Renal pelvis (tissue), 4 donors: ENCODE measurements around the gene CEP120. TPM values are rescaled to one million over a fixed set of nuclear protein-coding genes. Genes with fewer than 3 reads are reported as not detected.

Experiments used
- DNase-seq: peaks from one replicate; pipeline ENCODE4 v3.0.0-alpha.2; 2013
- polyA plus RNA-seq, 3 donors: library from polyadenylated mRNA; unstranded; fragments of 120-200 nt; gene quantifications; one replicate each; pipeline ENCODE4 v1.2.1, GENCODE V29; 2013; ENCODE audit not compliant: insufficient read length in 3 of 3

CEP120 gene
- polyA plus RNA-seq, 3 donors = 18.3 to 21.0 (median 19.7) TPM

DNA sequence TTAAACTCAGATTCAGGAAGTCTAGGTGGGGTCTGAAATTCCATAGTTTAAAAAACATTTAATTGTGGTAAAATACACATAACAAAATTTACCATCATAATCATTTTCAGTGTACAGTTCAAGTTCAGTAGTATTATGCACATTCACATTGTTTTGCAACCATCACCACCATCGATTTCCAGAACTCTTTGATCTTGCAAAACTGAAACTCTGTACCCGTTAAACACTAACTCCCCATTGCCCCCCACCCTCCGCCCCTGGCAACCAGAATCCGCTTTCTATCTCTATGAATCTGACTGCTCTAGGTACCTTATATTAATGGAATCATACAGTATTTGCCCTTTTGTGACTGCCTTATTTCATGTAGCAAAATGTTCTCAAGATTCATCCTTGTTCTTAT, 117.5 kb downstream of the CEP120 start:
- DNase-seq = no peak

DNA sequence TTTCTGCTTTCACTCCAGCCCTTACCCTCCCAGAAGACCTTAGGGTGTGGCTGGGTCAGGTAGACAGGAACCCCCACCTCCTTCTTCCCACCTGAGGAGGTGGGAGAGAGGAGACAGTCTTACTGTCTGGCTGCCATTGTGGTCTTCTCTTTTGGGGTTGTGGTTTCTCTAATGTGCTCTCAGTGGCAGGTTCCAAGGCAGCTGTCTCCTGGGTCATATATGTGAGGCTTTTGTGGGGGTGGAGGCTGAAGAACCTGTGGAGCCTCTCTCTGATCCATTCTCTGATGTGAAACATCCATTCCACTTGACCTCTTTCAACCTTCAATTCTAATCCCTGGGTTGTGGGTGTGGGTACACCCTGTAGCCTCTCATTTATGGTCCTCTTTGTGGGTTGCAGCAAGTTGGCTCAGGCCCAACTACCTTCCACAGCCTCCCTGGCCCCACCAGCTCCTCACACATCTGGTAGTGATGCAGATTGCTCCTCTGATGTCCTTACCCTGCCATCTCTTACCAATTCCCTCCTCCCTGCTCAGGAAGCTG, 118.4 kb downstream of the CEP120 start:
- no peak for DNase-seq

DNA sequence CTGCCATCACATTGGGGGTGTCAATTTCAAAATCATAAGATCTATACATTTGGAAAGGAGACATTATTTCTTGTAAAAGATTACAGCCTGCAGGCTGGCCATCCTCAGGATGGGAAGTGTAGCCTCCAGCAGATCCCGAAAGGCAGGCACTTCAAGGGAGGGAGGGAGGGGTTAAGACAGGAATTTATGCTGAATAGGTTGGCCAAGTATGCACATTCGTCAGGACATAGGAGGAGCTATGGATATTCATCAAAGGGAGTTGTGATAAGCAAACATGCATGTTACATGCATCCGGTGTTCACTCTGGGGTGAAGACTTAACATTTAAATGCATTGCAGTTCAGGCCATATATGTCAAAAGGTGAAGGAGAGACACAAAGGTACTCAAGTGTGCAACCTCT, 119.4 kb downstream of the CEP120 start:
- no peak for DNase-seq

DNA sequence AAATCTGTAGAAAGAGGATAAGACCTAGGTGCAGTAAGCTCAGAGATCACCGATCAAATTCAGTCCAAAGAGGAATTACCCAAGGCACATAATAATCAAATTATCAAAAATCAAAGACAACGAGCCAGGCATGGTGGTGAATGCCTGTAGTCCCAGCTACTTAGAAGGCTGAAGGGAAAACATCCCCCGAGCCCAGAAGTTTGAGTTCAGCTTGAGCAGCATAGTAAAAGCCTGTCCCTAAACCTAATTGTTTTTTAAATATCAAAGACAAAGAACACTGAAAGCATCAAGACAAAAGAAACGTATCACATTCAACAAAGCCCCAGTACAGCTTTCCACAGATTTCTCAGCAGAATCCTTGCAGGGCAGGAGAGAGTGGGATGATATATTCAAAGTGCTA, 122.9 kb downstream of the CEP120 start:
- no peak for DNase-seq

DNA sequence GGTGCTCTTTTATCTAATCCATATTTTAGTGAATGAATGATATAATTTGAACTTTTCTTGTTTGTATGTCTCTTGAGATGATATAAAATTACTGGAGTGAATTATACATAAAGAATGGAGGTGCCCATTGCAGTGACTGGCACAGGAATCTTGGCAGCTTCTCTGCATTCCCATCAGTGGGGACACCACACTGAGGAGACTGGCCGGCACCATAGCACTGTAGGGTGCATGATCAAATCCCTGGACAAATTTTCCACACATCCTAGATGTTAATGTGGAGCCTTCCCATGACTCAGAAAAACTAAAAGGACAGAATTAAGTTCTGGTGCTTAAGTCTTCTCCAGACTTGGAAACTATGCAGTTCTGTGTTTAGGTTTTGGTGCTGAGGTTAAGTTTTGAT, 124.1 kb downstream of the CEP120 start:
- DNase-seq = no peak

DNA sequence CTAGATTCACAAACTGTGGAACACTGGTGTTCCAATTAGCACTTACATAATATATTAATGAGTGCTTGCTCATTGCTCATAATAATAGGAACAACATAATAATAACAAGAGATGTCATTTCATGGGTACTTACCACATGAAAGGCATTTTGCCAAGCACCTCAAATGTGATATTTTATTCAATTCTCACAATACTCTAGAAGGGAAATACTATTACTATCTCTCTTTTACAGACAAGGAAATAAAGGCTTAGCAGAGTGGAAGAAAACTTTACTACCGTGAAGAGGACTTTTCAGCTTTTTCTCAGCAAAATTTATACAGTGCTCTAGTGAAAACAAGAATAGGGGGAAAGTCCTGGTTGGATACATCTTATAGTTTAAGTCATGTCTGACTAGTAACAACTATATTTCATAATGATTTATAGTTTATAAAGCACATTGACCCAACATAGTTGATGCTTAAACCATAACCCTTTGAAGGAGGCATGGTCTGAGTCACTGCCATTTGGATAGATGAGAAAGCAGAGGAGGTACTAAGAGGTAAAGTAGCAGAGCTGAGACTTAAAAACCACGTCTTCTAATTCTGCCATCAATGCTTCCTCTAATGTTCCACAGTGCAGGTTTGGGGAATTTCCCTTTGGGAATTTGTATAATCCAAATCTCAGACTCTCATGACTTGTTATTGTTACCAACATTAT, 124.7 kb downstream of the CEP120 start:
- DNase-seq = no peak

DNA sequence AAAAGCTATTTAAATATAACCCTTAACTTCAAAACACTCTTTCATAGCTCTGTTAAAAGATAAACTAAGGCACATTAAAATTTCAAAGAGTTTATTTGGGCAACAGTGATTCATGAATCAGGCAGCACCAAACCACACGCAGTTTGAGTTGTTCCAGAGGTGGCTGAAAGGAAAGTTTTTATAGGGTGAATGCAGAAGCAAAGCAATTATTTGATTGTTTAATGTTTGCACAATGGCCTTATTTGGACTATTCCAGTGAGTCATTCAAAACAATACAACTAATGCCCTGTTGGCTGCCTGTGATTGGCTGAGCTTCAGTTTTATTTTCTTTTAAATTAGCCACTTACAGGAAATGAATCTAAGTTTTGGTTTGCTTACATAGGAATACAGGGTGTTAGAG, 125.3 kb downstream of the CEP120 start:
- DNase-seq = no peak

DNA sequence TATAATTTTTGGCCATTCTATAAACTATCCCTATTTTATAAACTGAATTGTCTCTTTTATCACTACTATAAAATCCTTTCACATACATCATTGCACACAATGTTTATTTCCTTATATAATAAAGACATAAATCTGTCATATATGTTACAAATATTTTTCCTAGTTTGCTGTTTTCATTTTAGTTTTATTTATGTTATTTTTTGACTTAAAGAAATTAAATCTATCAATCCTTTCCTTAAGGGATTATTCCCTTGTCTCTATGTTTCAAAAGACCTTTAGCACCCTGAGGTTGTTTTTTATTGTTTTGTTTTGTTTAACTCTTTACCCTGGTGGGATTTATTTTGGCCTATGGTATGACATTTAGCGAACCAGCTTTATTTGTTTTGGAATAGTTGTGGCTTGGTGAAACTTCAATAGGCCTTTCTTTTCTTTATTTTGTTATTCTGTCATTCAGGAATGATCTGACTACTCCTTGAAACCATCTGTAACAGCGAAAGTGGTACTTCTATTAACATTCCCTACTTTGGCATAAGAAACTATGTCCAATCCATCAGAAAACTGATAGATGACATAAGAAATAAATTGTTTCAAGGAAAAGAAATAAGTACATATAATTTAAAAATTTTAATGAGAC, 125.9 kb downstream of the CEP120 start:
- DNase-seq = peak; percentile 16

Other genes with a start within 250 kb of the CEP120 start
- gene CSNK1G3, start 88.8 kb upstream of the CEP120 start, polyA plus RNA-seq = 10 to 100 TPM; 34.3 to 39.1 (median 34.5) TPM